Hepatocyte (in vitro differentiated cells): ENCODE results near the gene PHOSPHO2.

ENCODE experiments used
- CTCF ChIP-seq: fragments of 200-600 bp; sonication (generic); IDR thresholded peaks from 2 replicates; pipeline ENCODE4 v1.5.1; 2016; ENCODE audit warnings: antibody characterized with exemption, mild to moderate bottlenecking; ENCODE audit not compliant: poor library complexity
- EZH2 ChIP-seq: fragments of 200-600 bp; sonication (generic); IDR thresholded peaks from 2 replicates; pipeline ENCODE4 v1.6.1; 2016; ENCODE audit warnings: antibody characterized with exemption, mild to moderate bottlenecking, borderline replicate concordance

DNA sequence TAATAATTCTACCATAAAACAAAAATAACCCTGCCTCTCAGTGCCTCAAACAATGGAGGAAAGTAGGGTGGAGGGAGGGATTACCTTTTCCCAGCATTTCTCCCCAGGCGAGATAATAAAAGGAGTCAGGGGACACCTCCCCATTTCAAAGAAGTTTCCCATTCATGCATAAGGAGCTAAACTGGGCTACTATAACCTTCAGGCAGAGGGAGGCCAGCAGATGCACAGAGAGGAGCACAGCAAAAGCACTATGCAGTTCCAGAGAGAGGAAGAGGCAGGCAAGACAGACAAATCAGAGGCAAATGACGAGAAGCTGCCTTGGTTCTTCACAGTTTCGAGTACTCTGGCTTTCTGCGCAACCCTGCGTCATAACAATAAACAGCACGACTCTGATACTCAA is 17.4 kb upstream of the PHOSPHO2 start:
- TF ChIP-seq CTCF, result no peak
- no peak for TF ChIP-seq EZH2
